Liver (tissue), 9 donors: ENCODE measurements around the gene SIGLEC7. TPM values are rescaled to one million over a fixed set of nuclear protein-coding genes. Genes with fewer than 3 reads are reported as not detected.

Experiments
- DNase-seq: peaks from one replicate; pipeline ENCODE4 v3.0.0-alpha.2; 2017; ENCODE audit warnings: low spot score
- H3K27ac ChIP-seq, 2 donors: one replicate each; pipeline ENCODE4 v1.7.0; 2013; ENCODE audit warnings: inconsistent platforms in 2 of 2, low read length in 2 of 2, control low read depth in 1 of 2, low read depth in 1 of 2, mild to moderate bottlenecking in 1 of 2
- H3K27me3 ChIP-seq, 4 donors: one replicate each; pipeline versions ENCODE4 v1.6.1 to v1.7.0; 2013; ENCODE audit warnings: low read length in 3 of 4, inconsistent platforms in 1 of 4, mild to moderate bottlenecking in 1 of 4, moderate library complexity in 1 of 4; ENCODE audit not compliant: control insufficient read depth in 4 of 4, insufficient read depth in 4 of 4
- H3K36me3 ChIP-seq, 4 donors: one replicate each; pipeline versions ENCODE4 v1.6.1 to v1.7.0; 2013; ENCODE audit warnings: low read length in 3 of 4, mild to moderate bottlenecking in 3 of 4, low read depth in 1 of 4, moderate library complexity in 1 of 4; ENCODE audit not compliant: control insufficient read depth in 4 of 4, insufficient read depth in 3 of 4
- H3K4me1 ChIP-seq, 4 donors: one replicate each; pipeline versions ENCODE4 v1.6.1 to v1.7.0; 2013; ENCODE audit warnings: low read length in 3 of 4, mild to moderate bottlenecking in 3 of 4, moderate library complexity in 1 of 4; ENCODE audit not compliant: control insufficient read depth in 4 of 4, insufficient read depth in 4 of 4
- H3K4me3 ChIP-seq, 3 donors: one replicate each; pipeline versions ENCODE4 v1.6.1 to v1.7.0; 2013; ENCODE audit warnings: low read length in 3 of 3, control low read depth in 1 of 3, low read depth in 1 of 3, mild to moderate bottlenecking in 1 of 3
- H3K9ac ChIP-seq, 2 donors: one replicate each; pipeline ENCODE4 v1.7.0; 2013; ENCODE audit warnings: low read length in 2 of 2, mild to moderate bottlenecking in 2 of 2, moderate library complexity in 2 of 2, control low read depth in 1 of 2, low read depth in 1 of 2
- H3K9me3 ChIP-seq, 4 donors: one replicate each; pipeline versions ENCODE4 v1.6.1 to v1.7.0; 2013; ENCODE audit warnings: low read length in 3 of 4; ENCODE audit not compliant: control insufficient read depth in 4 of 4
- ATF3 ChIP-seq: IDR thresholded peaks from 2 replicates; pipeline ENCODE4 v1.6.1; 2016; ENCODE audit warnings: antibody characterized with exemption
- EGR1 ChIP-seq, 2 donors: IDR thresholded peaks; 2 replicates each; pipeline ENCODE4 v1.6.1; 2016 to 2018; ENCODE audit warnings: antibody characterized with exemption in 2 of 2, low read depth in 2 of 2
- FOXA1 ChIP-seq: IDR thresholded peaks from 2 replicates; pipeline ENCODE4 v1.6.1; 2016; ENCODE audit warnings: antibody characterized with exemption
- FOXA2 ChIP-seq: IDR thresholded peaks from 2 replicates; pipeline ENCODE4 v1.6.1; 2016; ENCODE audit warnings: antibody characterized with exemption
- HNF4A ChIP-seq, 2 donors: conservative IDR thresholded peaks; 2 replicates each; pipeline ENCODE4 v1.6.1; 2016; ENCODE audit warnings: antibody characterized with exemption in 2 of 2, mild to moderate bottlenecking in 2 of 2
- HNF4G ChIP-seq: IDR thresholded peaks from 2 replicates; pipeline ENCODE4 v1.6.1; 2016; ENCODE audit warnings: antibody characterized with exemption
- MAX ChIP-seq: IDR thresholded peaks from 2 replicates; pipeline ENCODE4 v1.6.1; 2016; ENCODE audit warnings: antibody characterized with exemption
- RAD21 ChIP-seq, 2 donors: IDR thresholded peaks; 2 replicates each; pipeline ENCODE4 v1.6.1; 2016; ENCODE audit warnings: antibody characterized with exemption in 2 of 2, mild to moderate bottlenecking in 2 of 2
- REST ChIP-seq: IDR thresholded peaks from 2 replicates; pipeline ENCODE4 v1.6.1; 2016; ENCODE audit warnings: antibody characterized with exemption, mild to moderate bottlenecking
- RXRA ChIP-seq, 2 donors: IDR thresholded peaks; 2 replicates each; pipeline ENCODE4 v1.6.1; 2017 to 2018; ENCODE audit warnings: antibody characterized with exemption in 2 of 2, mild to moderate bottlenecking in 1 of 2
- SP1 ChIP-seq: IDR thresholded peaks from 2 replicates; pipeline ENCODE4 v1.6.1; 2018; ENCODE audit warnings: antibody characterized with exemption, mild to moderate bottlenecking
- TAF1 ChIP-seq: conservative IDR thresholded peaks from 2 replicates; pipeline ENCODE4 v1.6.1; 2016; ENCODE audit warnings: antibody characterized with exemption, mild to moderate bottlenecking
- YY1 ChIP-seq: IDR thresholded peaks from 2 replicates; pipeline ENCODE4 v1.6.1; 2016; ENCODE audit warnings: antibody characterized with exemption, mild to moderate bottlenecking
- ZBTB33 ChIP-seq: IDR thresholded peaks from 2 replicates; pipeline ENCODE4 v1.6.1; 2016; ENCODE audit warnings: antibody characterized with exemption
- WGBS: extraction: QIAGEN DNeasy Blood & Tissue Kit; methylation state at CpG from one replicate; pipeline ENCODE4 v1.1.7; 2013; 5-methylcytosine and 5-hydroxymethylcytosine counted together
- polyA plus RNA-seq, 2 donors: library from polyadenylated mRNA; stranded (reverse) in 1 of 2; unstranded in 1 of 2; fragments of 200-250 nt in 1 of 2; fragments of >200 nt in 1 of 2; fragmentation: Nextera tagmentation in 1 of 2; extraction: Ambion mirVana in 1 of 2; gene quantifications; one replicate each; pipeline versions ENCODE4 v1.2.1 to v1.2.3, GENCODE V29; 2013 to 2015
- total RNA-seq, 2 donors: library from RNA; depleted of rRNA; stranded (reverse); fragments of >200 nt; gene quantifications; one replicate each; pipeline ENCODE4 v1.2.3, GENCODE V29; 2014
- TF ChIP-seq, protein P1 (sequence below): fragments of 150-350 bp; IDR thresholded peaks from 2 replicates; pipeline ENCODE4 v1.5.1; 2017; ENCODE audit warnings: improper control_type of control experiment, low read depth, low read length; ENCODE audit not compliant: missing input control
- donor health status: healthy.
- donor health status: healthy.
- donor health status: healthy.
- donor health status: healthy.
- donor health status: healthy.

SIGLEC7 gene
- total and polyA plus RNA-seq, 4 donors = 2.7 to 4.8 (median 3.9) TPM

DNA sequence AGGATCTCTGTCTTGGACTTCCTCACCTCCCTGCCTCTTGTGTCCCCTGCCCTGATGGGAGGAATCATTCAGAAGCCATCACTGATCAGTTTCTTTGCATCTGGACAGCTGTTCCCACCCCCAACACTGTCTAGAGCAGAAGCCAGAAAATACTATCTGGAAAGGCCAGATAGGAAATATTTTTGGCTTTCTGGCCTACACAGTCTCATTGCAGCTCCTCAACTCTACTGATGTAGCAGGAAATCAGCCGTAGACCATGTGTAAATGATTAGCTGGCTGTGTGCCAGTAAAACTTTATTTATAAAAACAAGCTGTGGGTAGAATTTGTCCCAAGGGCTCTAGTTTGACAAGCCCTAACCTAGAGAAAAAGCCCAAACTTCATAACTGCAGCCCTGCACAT is 5.6 kb downstream of the SIGLEC7 start:
- no peaks in the 10 kb centered on the region for H3K4me1 ChIP-seq
- WGBS = 49% methylated on average over 1 of the region's 1 CpG

More for the DNA sequence above, 5.6 kb downstream of the SIGLEC7 start:
- DNase-seq = no peak
- Histone ChIP-seq H3K9ac (no peak overlapping the region), H3K4me3 (no peak overlapping the region), H3K27me3 (no peaks in the 10 kb centered on the region), H3K9me3 (no peaks in the 10 kb centered on the region), H3K36me3 (no peaks in the 10 kb centered on the region), H3K27ac (no peak overlapping the region)
- TF ChIP-seq RAD21 (IDR thresholded peaks at IDR 0.05) (no peak), YY1 (no peak), ATF3 (no peak), EGR1 (IDR thresholded peaks at IDR 0.05; ENCODE audit: low read depth in 2 of 2) (no peak), MAX (no peak), FOXA2 (no peak), HNF4G (no peak), FOXA1 (no peak), SP1 (no peak), REST (no peak), TAF1 (no peak), ZBTB33 (no peak), HNF4A (conservative IDR thresholded peaks at IDR 0.05) (no peak), RXRA (IDR thresholded peaks at IDR 0.05) (no peak)
- TF ChIP-seq, protein P1, sequence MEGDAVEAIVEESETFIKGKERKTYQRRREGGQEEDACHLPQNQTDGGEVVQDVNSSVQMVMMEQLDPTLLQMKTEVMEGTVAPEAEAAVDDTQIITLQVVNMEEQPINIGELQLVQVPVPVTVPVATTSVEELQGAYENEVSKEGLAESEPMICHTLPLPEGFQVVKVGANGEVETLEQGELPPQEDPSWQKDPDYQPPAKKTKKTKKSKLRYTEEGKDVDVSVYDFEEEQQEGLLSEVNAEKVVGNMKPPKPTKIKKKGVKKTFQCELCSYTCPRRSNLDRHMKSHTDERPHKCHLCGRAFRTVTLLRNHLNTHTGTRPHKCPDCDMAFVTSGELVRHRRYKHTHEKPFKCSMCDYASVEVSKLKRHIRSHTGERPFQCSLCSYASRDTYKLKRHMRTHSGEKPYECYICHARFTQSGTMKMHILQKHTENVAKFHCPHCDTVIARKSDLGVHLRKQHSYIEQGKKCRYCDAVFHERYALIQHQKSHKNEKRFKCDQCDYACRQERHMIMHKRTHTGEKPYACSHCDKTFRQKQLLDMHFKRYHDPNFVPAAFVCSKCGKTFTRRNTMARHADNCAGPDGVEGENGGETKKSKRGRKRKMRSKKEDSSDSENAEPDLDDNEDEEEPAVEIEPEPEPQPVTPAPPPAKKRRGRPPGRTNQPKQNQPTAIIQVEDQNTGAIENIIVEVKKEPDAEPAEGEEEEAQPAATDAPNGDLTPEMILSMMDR = no peak
